HepG2 (cell line): ENCODE measurements around the gene AMZ2. TPM values are rescaled to one million over a fixed set of nuclear protein-coding genes. Genes with fewer than 3 reads are reported as not detected.

Experiments used
- ATF7 ChIP-seq, 2 experiments: fragments of 450-650 bp in 1 of 2; sonication (generic) in 1 of 2; formaldehyde crosslinking in 1 of 2; IDR thresholded peaks; 2 replicates each; pipeline versions ENCODE4 v1.4.0 to v1.6.1; 2016 to 2020; ENCODE audit warnings: antibody characterized with exemption in 1 of 2, mild to moderate bottlenecking in 1 of 2, missing genetic modification reagents in 1 of 2
- BRF2 ChIP-seq: sonication (generic); formaldehyde crosslinking; IDR thresholded peaks from 2 replicates; pipeline ENCODE4 v1.8.1; 2022; ENCODE audit warnings: mild to moderate bottlenecking, missing genetic modification reagents
- ETV5 ChIP-seq: IDR thresholded peaks from 2 replicates; pipeline ENCODE4 v1.6.1; 2018; ENCODE audit warnings: missing biosample characterization, missing genetic modification reagents, inconsistent platforms, borderline replicate concordance
- ETV6 ChIP-seq: sonication (generic); formaldehyde crosslinking; conservative IDR thresholded peaks from 2 replicates; pipeline ENCODE4 v1.4.0; 2020; ENCODE audit warnings: missing genetic modification reagents
- FOXM1 ChIP-seq: sonication (generic); formaldehyde crosslinking; IDR thresholded peaks from 2 replicates; pipeline ENCODE4 v1.5.0; 2020; ENCODE audit warnings: missing genetic modification reagents
- IKZF4 ChIP-seq: sonication (generic); formaldehyde crosslinking; IDR thresholded peaks from 2 replicates; pipeline ENCODE4 v1.5.1; 2020; ENCODE audit warnings: borderline replicate concordance, mild to moderate bottlenecking, low read depth, missing genetic modification reagents; ENCODE audit errors: not compliant biosample characterization
- JUN ChIP-seq: sonication (generic); formaldehyde crosslinking; IDR thresholded peaks from 2 replicates; pipeline ENCODE4 v1.4.0; 2020; ENCODE audit warnings: mild to moderate bottlenecking, missing genetic modification reagents
- LBX2 ChIP-seq: sonication (generic); formaldehyde crosslinking; IDR thresholded peaks from 2 replicates; pipeline ENCODE4 v1.5.0; 2020; ENCODE audit warnings: missing genetic modification reagents, mild to moderate bottlenecking, borderline replicate concordance
- NFATC3 ChIP-seq: sonication (generic); formaldehyde crosslinking; IDR thresholded peaks from 2 replicates; pipeline ENCODE4 v1.5.1; 2020; ENCODE audit warnings: mild to moderate bottlenecking, missing genetic modification reagents
- PTBP1 ChIP-seq: fragments of 200-400 bp; formaldehyde crosslinking; IDR thresholded peaks from 2 replicates; pipeline ENCODE4 v1.6.1; 2018; ENCODE audit warnings: low read length, low read depth; ENCODE audit not compliant: poor library complexity, severe bottlenecking
- RBAK ChIP-seq: sonication (generic); formaldehyde crosslinking; IDR thresholded peaks from 2 replicates; pipeline ENCODE4 v1.5.1; 2020; ENCODE audit warnings: mild to moderate bottlenecking, missing genetic modification reagents
- RBM39 ChIP-seq: fragments of 200-400 bp; formaldehyde crosslinking; IDR thresholded peaks from one replicate; pipeline ENCODE4 v1.6.1; 2018; ENCODE audit warnings: antibody characterized with exemption, mild to moderate bottlenecking, low read depth, low read length; ENCODE audit not compliant: poor library complexity, severe bottlenecking
- REPIN1 ChIP-seq: sonication (generic); formaldehyde crosslinking; IDR thresholded peaks from 2 replicates; pipeline ENCODE4 v1.8.0; 2022; ENCODE audit warnings: missing genetic modification reagents, low read depth, mild to moderate bottlenecking, borderline replicate concordance
- RXRB ChIP-seq: IDR thresholded peaks from 2 replicates; pipeline ENCODE4 v1.6.1; 2016; ENCODE audit warnings: borderline replicate concordance, missing genetic modification reagents, missing compliant biosample characterization
- SMAD3 ChIP-seq: sonication (generic); formaldehyde crosslinking; IDR thresholded peaks from 2 replicates; pipeline ENCODE4 v1.4.0; 2020; ENCODE audit warnings: missing genetic modification reagents
- SRSF1 ChIP-seq: fragments of 200-400 bp; formaldehyde crosslinking; optimal IDR thresholded peaks from 2 replicates; pipeline ENCODE3; 2017; ENCODE audit warnings: mild to moderate bottlenecking, low read depth, low read length, moderate library complexity
- TEF ChIP-seq: sonication (generic); formaldehyde crosslinking; IDR thresholded peaks from 2 replicates; pipeline ENCODE4 v1.5.0; 2020; ENCODE audit warnings: missing genetic modification reagents
- THRA ChIP-seq: sonication (generic); formaldehyde crosslinking; IDR thresholded peaks from 2 replicates; pipeline ENCODE4 v1.4.0; 2020; ENCODE audit warnings: missing genetic modification reagents, borderline replicate concordance
- ZBTB38 ChIP-seq: sonication (generic); formaldehyde crosslinking; IDR thresholded peaks from 2 replicates; pipeline ENCODE4 v1.5.1; 2020; ENCODE audit warnings: mild to moderate bottlenecking, missing genetic modification reagents
- ZBTB46 ChIP-seq: sonication (generic); formaldehyde crosslinking; IDR thresholded peaks from 2 replicates; pipeline ENCODE4 v1.4.0; 2020; ENCODE audit warnings: mild to moderate bottlenecking, missing genetic modification reagents, borderline replicate concordance
- ZNF598 ChIP-seq: sonication (generic); formaldehyde crosslinking; IDR thresholded peaks from 2 replicates; pipeline ENCODE4 v1.5.1; 2020; ENCODE audit warnings: mild to moderate bottlenecking, missing genetic modification reagents, borderline replicate concordance
- ZNF768 ChIP-seq: sonication (generic); formaldehyde crosslinking; IDR thresholded peaks from 2 replicates; pipeline ENCODE4 v1.4.0; 2020; ENCODE audit warnings: missing genetic modification reagents
- polyA plus RNA-seq, 8 experiments: library from polyadenylated mRNA; depleted of rRNA in 3 of 8; stranded (reverse) in 7 of 8; unstranded in 1 of 8; fragments of >200 nt; fragmentation: Illumina TruSeq in 4 of 8; extraction: Trizol in 4 of 8; gene quantifications; 2 replicates each; pipeline versions ENCODE4 v1.2.1 to v1.2.3, GENCODE V29; 2011 to 2016; ENCODE audit warnings: low read depth in 4 of 8, missing spikeins in 1 of 8, mixed read lengths in 1 of 8; ENCODE audit not compliant: insufficient read depth in 1 of 8
- total RNA-seq, 5 experiments: library from RNA; depleted of rRNA; stranded (reverse); fragments of >200 nt; fragmentation: Illumina TruSeq; extraction: Trizol; gene quantifications; 2 replicates each; pipeline ENCODE4 v1.2.3, GENCODE V29; 2016; ENCODE audit warnings: low read depth in 1 of 5

The AMZ2 gene
- total and polyA plus RNA-seq, 2 of the 13 experiments (the other 11 are each of a cell fraction or from before 2014, with no cell fraction given) = 86.9 to 90.2 TPM

GRCh38 chr17:68200689-68201417 is 47.0 kb upstream of the AMZ2 start (continued):
- TF ChIP-seq THRA (CRISPR knock-in tag) (0 out of 2 replicates have a peak, but pooled peaks have one; percentile 31), REPIN1 (CRISPR knock-in tag) (peak; percentile 92), ZNF768 (CRISPR knock-in tag) (peak; percentile 48; the same call in 1 of the 2 replicates), TEF (no peak), ATF7 (IDR thresholded peaks at IDR 0.05) (no peak), ATF7 (CRISPR knock-in tag; IDR thresholded peaks at IDR 0.05) (peak; percentile 23; the same call in 1 of the 2 replicates), ZBTB38 (CRISPR knock-in tag) (no peak), RBM39 (peak; percentile 68), BRF2 (0 out of 2 replicates have a peak, but pooled peaks have one; percentile 54), ETV6 (CRISPR knock-in tag) (peak; percentile 80; the same call in 1 of the 2 replicates), NFATC3 (CRISPR knock-in tag) (peak; percentile 72; the same call in 1 of the 2 replicates), SMAD3 (CRISPR knock-in tag) (peak; percentile 52; the same call in 1 of the 2 replicates), ETV5 (CRISPR knock-in tag) (peak; percentile 79), ZNF598 (CRISPR knock-in tag) (peak; percentile 96; the same call in 1 of the 2 replicates), JUN (CRISPR knock-in tag) (peak; percentile 55; the same call in 1 of the 2 replicates), LBX2 (CRISPR knock-in tag) (0 out of 2 replicates have a peak, but pooled peaks have one; percentile 55), IKZF4 (CRISPR knock-in tag) (peak; percentile 85), RBAK (CRISPR knock-in tag) (no peak), RXRB (CRISPR knock-in tag) (peak; percentile 62; the same call in 1 of the 2 replicates), PTBP1 (peak; percentile 74), ZBTB46 (CRISPR knock-in tag) (peak; percentile 58; the same call in 1 of the 2 replicates), FOXM1 (CRISPR knock-in tag) (no peak), SRSF1 (no peak)
